Right lobe of liver (tissue), 4 donors: ENCODE data around the gene LRP1.

Experiments
- POLR2A ChIP-seq: fragments of 450-650 bp; IDR thresholded peaks from one replicate; pipeline ENCODE4 v1.6.1; 2017; ENCODE audit warnings: antibody characterized with exemption, mild to moderate bottlenecking
- TF ChIP-seq, protein P1 (sequence below), 4 donors: fragments of 200-600 bp in 3 of 4; fragments of 450-650 bp in 1 of 4; IDR thresholded peaks; one replicate each; pipeline versions ENCODE4 v1.5.1 to v1.8.0; 2016 to 2022; ENCODE audit warnings: antibody characterized with exemption in 4 of 4, mild to moderate bottlenecking in 2 of 4
- donor health status: DM: no; HTN: no; CAD: no.
- donor health status: DM: no; HTN: no; CAD: no.
- donor health status: DM: no; HTN: yes; CAD: no.

GRCh38 chr12:57145460-57146059 is 17.3 kb downstream of the LRP1 start:
- TF ChIP-seq, protein P1, sequence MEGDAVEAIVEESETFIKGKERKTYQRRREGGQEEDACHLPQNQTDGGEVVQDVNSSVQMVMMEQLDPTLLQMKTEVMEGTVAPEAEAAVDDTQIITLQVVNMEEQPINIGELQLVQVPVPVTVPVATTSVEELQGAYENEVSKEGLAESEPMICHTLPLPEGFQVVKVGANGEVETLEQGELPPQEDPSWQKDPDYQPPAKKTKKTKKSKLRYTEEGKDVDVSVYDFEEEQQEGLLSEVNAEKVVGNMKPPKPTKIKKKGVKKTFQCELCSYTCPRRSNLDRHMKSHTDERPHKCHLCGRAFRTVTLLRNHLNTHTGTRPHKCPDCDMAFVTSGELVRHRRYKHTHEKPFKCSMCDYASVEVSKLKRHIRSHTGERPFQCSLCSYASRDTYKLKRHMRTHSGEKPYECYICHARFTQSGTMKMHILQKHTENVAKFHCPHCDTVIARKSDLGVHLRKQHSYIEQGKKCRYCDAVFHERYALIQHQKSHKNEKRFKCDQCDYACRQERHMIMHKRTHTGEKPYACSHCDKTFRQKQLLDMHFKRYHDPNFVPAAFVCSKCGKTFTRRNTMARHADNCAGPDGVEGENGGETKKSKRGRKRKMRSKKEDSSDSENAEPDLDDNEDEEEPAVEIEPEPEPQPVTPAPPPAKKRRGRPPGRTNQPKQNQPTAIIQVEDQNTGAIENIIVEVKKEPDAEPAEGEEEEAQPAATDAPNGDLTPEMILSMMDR (IDR thresholded peaks at IDR 0.05), result no peak
- no peak for TF ChIP-seq POLR2A
